GM12801 (cell line): ENCODE data around the gene CD300H.

Experiments
- CTCF ChIP-seq: IDR thresholded peaks from one replicate; pipeline ENCODE4 v1.5.1; 2011; ENCODE audit warnings: control low read depth; ENCODE audit not compliant: insufficient read length; ENCODE audit errors: extremely low read depth

CD300H gene

GRCh38 chr17:74598346-74599022, 31.2 kb upstream of the CD300H start:
- no peak for TF ChIP-seq CTCF

DNA sequence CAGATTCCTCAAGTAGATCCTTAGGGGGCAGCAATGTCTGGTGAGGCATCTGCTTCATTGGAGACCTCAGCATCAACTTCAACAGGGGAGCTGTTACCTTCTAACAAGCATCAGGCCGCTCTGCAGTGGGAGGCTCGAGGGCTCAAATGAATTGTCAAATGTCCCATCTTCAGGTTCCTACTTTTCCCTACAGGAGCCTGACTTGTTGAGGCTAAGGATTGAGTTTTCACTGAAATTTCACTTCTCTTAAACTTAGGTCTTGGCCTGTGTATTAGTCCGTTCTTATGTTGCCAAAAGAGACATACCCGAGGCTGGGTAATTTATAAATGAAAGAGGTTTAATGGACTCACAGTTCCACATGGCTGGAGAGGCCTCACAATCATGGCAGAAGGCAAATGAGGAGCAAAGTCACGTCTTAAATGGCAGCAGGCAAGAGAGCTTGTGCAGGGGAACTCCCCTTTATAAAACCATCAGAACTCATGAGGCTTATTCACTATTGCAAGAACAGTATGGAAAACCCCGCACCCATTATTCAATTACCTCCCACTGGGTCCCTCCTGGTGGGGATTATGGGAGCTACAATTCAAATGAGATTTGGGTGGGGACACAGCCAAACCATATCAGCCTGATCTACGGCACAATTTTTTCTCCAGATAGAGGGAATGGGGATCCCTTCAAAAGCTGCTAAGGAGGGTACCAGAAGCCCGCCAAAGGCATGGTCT, 29.9 kb upstream of the CD300H start:
- no peak for TF ChIP-seq CTCF

- TF ChIP-seq CTCF = no peak
Observed at GRCh38 chr17:74595037-74595750, 27.9 kb upstream of the CD300H start.

- TF ChIP-seq CTCF = no peak
Observed at GRCh38 chr17:74592087-74592990, 25.0 kb upstream of the CD300H start, which contains the start of gene CD300LD. Gene CD300LD (minus strand): TSS chr17:74592283. CDS start chr17:74592202, 81 bp downstream.

DNA sequence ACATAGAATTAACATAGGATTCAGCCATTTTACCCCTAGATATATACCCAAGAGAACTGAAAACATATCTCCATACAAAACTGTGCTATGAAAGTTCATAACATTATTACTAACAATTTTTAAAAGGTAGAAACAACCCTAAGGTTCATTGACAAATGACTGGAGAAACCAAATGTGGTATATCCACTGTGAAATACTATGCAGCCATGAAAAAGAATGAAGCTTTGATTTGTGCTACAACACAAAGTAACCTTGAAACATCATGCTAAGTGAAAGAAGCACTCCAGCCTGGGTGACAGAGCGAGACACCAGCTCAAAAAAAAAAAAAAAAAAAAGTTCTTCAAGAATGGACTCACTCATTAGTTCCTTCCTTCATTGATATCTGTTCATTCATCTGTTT, 24.2 kb upstream of the CD300H start:
- no peak for TF ChIP-seq CTCF

DNA sequence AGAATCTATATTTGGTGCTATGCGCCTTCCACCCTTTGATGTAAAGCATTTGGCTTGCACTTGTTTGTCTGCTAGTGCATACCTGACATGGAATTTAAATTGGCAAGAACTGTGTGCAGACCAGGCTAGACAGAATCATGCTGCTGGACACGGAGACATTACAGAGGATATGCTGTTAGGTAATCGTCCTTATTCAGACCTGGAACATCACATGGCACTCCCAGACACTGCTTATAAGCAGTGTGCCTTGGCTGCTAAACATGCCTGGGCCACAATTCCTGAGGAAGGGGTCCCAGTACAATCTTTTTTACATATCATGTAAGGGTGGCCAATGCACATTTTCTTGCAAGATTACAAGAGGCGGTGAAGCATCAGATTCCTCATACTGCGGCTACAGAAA, 18.4 kb upstream of the CD300H start:
- TF ChIP-seq CTCF = no peak
